ENCODE measurements around the gene CD28. TPM values are rescaled to one million over a fixed set of nuclear protein-coding genes. Genes with fewer than 3 reads are reported as not detected.

CD28 gene
- total RNA-seq, 5 donors from 2014 or later (not counting 1 experiment from before 2014, with no cell fraction given), result 112 to 154 (median 151) TPM

GRCh38 chr2:203683421-203683820, 23.0 kb upstream of the CD28 start:
- 75% methylated on average over 1 of the region's 4 CpGs for WGBS (ENCODE audit: insufficient coverage)
- H3K4me3 Mint-ChIP-seq, result no peak overlapping the region
- ChIA-PET CTCF (interaction anchor here (0.6 to 1.1 kb wide), 4 partner anchors 132 to 966 kb away, joined by 3 to 4 read pairs (median 3); no protein-coding TSS in a partner anchor), POLR2A (no interaction called here)
- peaks cover 29 to 43% (median 32%) of the 10 kb centered on the region in 3 donors for H3K4me1 Mint-ChIP-seq
- no peaks in the 10 kb centered on the region for H3K9me3 Mint-ChIP-seq
- no peak overlapping the region for H3K27ac ChIP-seq (ENCODE audit: low read length)
- H3K36me3 Mint-ChIP-seq, result peaks cover 4% of the 10 kb centered on the region
- DNase-seq, result no peak
- H3K9me3 ChIP-seq, result no peaks in the 10 kb centered on the region
- H3K27ac Mint-ChIP-seq, result no peak overlapping the region
- no peaks in the 10 kb centered on the region for H3K27me3 Mint-ChIP-seq
- H3K36me3 ChIP-seq (ENCODE audit: control insufficient read depth in 2 of 2, extremely low read depth in 1 of 2, insufficient read depth in 1 of 2, low read length in 1 of 2), result no peaks in the 10 kb centered on the region
- H3K4me3 ChIP-seq (ENCODE audit: control insufficient read depth in 1 of 2, extremely low read depth in 1 of 2, low read length in 1 of 2), result no peak overlapping the region
- ATAC-seq (replicated peaks in 1 of 4), result no peak
- H3K4me1 ChIP-seq (ENCODE audit: control insufficient read depth in 1 of 2, extremely low read depth in 1 of 2, insufficient read depth in 2 of 2, low read length in 2 of 2), result peaks cover 6% of the 10 kb centered on the region in 2 experiments
- no peaks in the 10 kb centered on the region for H3K27me3 ChIP-seq (replicated peaks in 1 of 2; ENCODE audit: control insufficient read depth in 2 of 2, extremely low read depth in 1 of 2, insufficient read depth in 2 of 2, low read length in 1 of 2)

- CTCF ChIA-PET, result interaction anchor here (0.6 to 1.1 kb wide), 3 partner anchors 131 to 967 kb away, joined by 3 read pairs; no protein-coding TSS in a partner anchor
- H3K27ac Mint-ChIP-seq, result no peak overlapping the region
- ATAC-seq (replicated peaks in 1 of 4), result no peak
Observed at GRCh38 chr2:203683932-203684556, 22.4 kb upstream of the CD28 start.

GRCh38 chr2:203685081-203685621, 21.3 kb upstream of the CD28 start:
- H3K27me3 ChIP-seq (replicated peaks in 1 of 2; ENCODE audit: control insufficient read depth in 2 of 2, extremely low read depth in 1 of 2, insufficient read depth in 2 of 2, low read length in 1 of 2), result no peaks in the 10 kb centered on the region
- WGBS (ENCODE audit: insufficient coverage), result 100% methylated on average over 1 of the region's 5 CpGs

More at GRCh38 chr2:203683932-203684556, 22.4 kb upstream of the CD28 start:
- DNase-seq, result no peak
- H3K9me3 Mint-ChIP-seq, result no peaks in the 10 kb centered on the region
- POLR2A ChIA-PET, result no interaction called here
- H3K4me3 ChIP-seq (ENCODE audit: control insufficient read depth in 1 of 2, extremely low read depth in 1 of 2, low read length in 1 of 2), result no peak overlapping the region
- no peak overlapping the region for H3K27ac ChIP-seq (ENCODE audit: low read length)
- H3K27me3 ChIP-seq (replicated peaks in 1 of 2; ENCODE audit: control insufficient read depth in 2 of 2, extremely low read depth in 1 of 2, insufficient read depth in 2 of 2, low read length in 1 of 2), result no peaks in the 10 kb centered on the region
- H3K27me3 Mint-ChIP-seq, result no peaks in the 10 kb centered on the region
- H3K9me3 ChIP-seq, result no peaks in the 10 kb centered on the region
- H3K4me1 Mint-ChIP-seq, result peaks cover 27 to 37% (median 28%) of the 10 kb centered on the region in 3 donors
- H3K4me3 Mint-ChIP-seq, result no peak overlapping the region
- peaks cover 6% of the 10 kb centered on the region in 2 experiments for H3K4me1 ChIP-seq (ENCODE audit: control insufficient read depth in 1 of 2, extremely low read depth in 1 of 2, insufficient read depth in 2 of 2, low read length in 2 of 2)
- WGBS (ENCODE audit: insufficient coverage), result no CpG with 5 or more reads among the region's 1 CpG
- H3K36me3 Mint-ChIP-seq, result peaks cover 4% of the 10 kb centered on the region
- no peaks in the 10 kb centered on the region for H3K36me3 ChIP-seq (ENCODE audit: control insufficient read depth in 2 of 2, extremely low read depth in 1 of 2, insufficient read depth in 1 of 2, low read length in 1 of 2)

GRCh38 chr2:203685789-203686420, 20.5 kb upstream of the CD28 start:
- H3K4me1 Mint-ChIP-seq, result peaks cover 28 to 31% (median 30%) of the 10 kb centered on the region in 3 donors
- no peaks in the 10 kb centered on the region for H3K36me3 ChIP-seq (ENCODE audit: control insufficient read depth in 2 of 2, extremely low read depth in 1 of 2, insufficient read depth in 1 of 2, low read length in 1 of 2)
- DNase-seq, result no peak
- H3K27me3 Mint-ChIP-seq, result no peaks in the 10 kb centered on the region
- WGBS (ENCODE audit: insufficient coverage), result 88% methylated on average over 1 of the region's 4 CpGs
- H3K27ac ChIP-seq (ENCODE audit: low read length), result no peak overlapping the region
- no peak overlapping the region for H3K27ac Mint-ChIP-seq
- H3K36me3 Mint-ChIP-seq, result peaks cover 4% of the 10 kb centered on the region
- no peak overlapping the region for H3K4me3 Mint-ChIP-seq
- no peaks in the 10 kb centered on the region for H3K9me3 Mint-ChIP-seq
- H3K4me1 ChIP-seq (ENCODE audit: control insufficient read depth in 1 of 2, extremely low read depth in 1 of 2, insufficient read depth in 2 of 2, low read length in 2 of 2), result peaks cover 3 to 17% of the 10 kb centered on the region in 2 experiments
- POLR2A ChIA-PET, result no interaction called here
- H3K4me3 ChIP-seq (ENCODE audit: control insufficient read depth in 1 of 2, extremely low read depth in 1 of 2, low read length in 1 of 2), result no peak overlapping the region
- no peaks in the 10 kb centered on the region for H3K27me3 ChIP-seq (replicated peaks in 1 of 2; ENCODE audit: control insufficient read depth in 2 of 2, extremely low read depth in 1 of 2, insufficient read depth in 2 of 2, low read length in 1 of 2)
- CTCF ChIA-PET, result interaction anchor here (0.6 to 0.7 kb wide), 2 partner anchors 8 to 9 kb away, joined by 3 read pairs; no protein-coding TSS in a partner anchor
- H3K9me3 ChIP-seq, result no peaks in the 10 kb centered on the region
- ATAC-seq (replicated peaks in 1 of 4), result no peak

More at GRCh38 chr2:203685081-203685621, 21.3 kb upstream of the CD28 start:
- no peaks in the 10 kb centered on the region for H3K36me3 ChIP-seq (ENCODE audit: control insufficient read depth in 2 of 2, extremely low read depth in 1 of 2, insufficient read depth in 1 of 2, low read length in 1 of 2)
- ChIA-PET POLR2A (no interaction called here), CTCF (no interaction called here)
- H3K9me3 Mint-ChIP-seq, result no peaks in the 10 kb centered on the region
- ATAC-seq (replicated peaks in 1 of 4), result no peak
- no peak overlapping the region for H3K4me3 ChIP-seq (ENCODE audit: control insufficient read depth in 1 of 2, extremely low read depth in 1 of 2, low read length in 1 of 2)
- peaks cover 5 to 9% of the 10 kb centered on the region in 2 experiments for H3K4me1 ChIP-seq (ENCODE audit: control insufficient read depth in 1 of 2, extremely low read depth in 1 of 2, insufficient read depth in 2 of 2, low read length in 2 of 2)
- no peaks in the 10 kb centered on the region for H3K27me3 Mint-ChIP-seq
- H3K4me3 Mint-ChIP-seq, result no peak overlapping the region
- no peak overlapping the region for H3K27ac ChIP-seq (ENCODE audit: low read length)
- H3K36me3 Mint-ChIP-seq, result peaks cover 4% of the 10 kb centered on the region
- peaks cover 32 to 34% (median 32%) of the 10 kb centered on the region in 3 donors for H3K4me1 Mint-ChIP-seq
- no peak overlapping the region for H3K27ac Mint-ChIP-seq
- DNase-seq, result no peak
- no peaks in the 10 kb centered on the region for H3K9me3 ChIP-seq

GRCh38 chr2:203687165-203687564, 19.3 kb upstream of the CD28 start:
- Histone ChIP-seq H3K4me1 (ENCODE audit: control insufficient read depth in 1 of 2, extremely low read depth in 1 of 2, insufficient read depth in 2 of 2, low read length in 2 of 2) (peaks cover 3 to 12% of the 10 kb centered on the region in 2 experiments), H3K4me3 (ENCODE audit: control insufficient read depth in 1 of 2, extremely low read depth in 1 of 2, low read length in 1 of 2) (no peak overlapping the region), H3K27ac (ENCODE audit: low read length) (no peak overlapping the region), H3K27me3 (replicated peaks in 1 of 2; ENCODE audit: control insufficient read depth in 2 of 2, extremely low read depth in 1 of 2, insufficient read depth in 2 of 2, low read length in 1 of 2) (no peaks in the 10 kb centered on the region), H3K36me3 (ENCODE audit: control insufficient read depth in 2 of 2, extremely low read depth in 1 of 2, insufficient read depth in 1 of 2, low read length in 1 of 2) (no peaks in the 10 kb centered on the region), H3K9me3 (no peaks in the 10 kb centered on the region)
- H3K27me3 Mint-ChIP-seq, result no peaks in the 10 kb centered on the region
- DNase-seq (no peak), ATAC-seq (replicated peaks in 1 of 4) (no peak)
- POLR2A ChIA-PET, result no interaction called here
- CTCF ChIA-PET, result no interaction called here
- peaks cover 4% of the 10 kb centered on the region for H3K36me3 Mint-ChIP-seq
- no peaks in the 10 kb centered on the region for H3K9me3 Mint-ChIP-seq
- WGBS (ENCODE audit: insufficient coverage), result no CpG with 5 or more reads among the region's 2 CpGs
- H3K4me1 Mint-ChIP-seq, result peaks cover 20 to 28% (median 23%) of the 10 kb centered on the region in 3 donors
- no peak overlapping the region for H3K4me3 Mint-ChIP-seq
- H3K27ac Mint-ChIP-seq, result no peak overlapping the region

GRCh38 chr2:203688798-203689197, 17.6 kb upstream of the CD28 start:
- H3K27ac Mint-ChIP-seq, result no peak overlapping the region
- H3K4me1 Mint-ChIP-seq, result peaks cover 16 to 22% (median 21%) of the 10 kb centered on the region in 3 donors
- ChIA-PET POLR2A (interaction anchor here in 1 of 2 donors (0.7 kb wide), 1 partner anchor 77 kb away, joined by 3 read pairs; no protein-coding TSS in a partner anchor), CTCF (no interaction called here)
- H3K36me3 ChIP-seq (ENCODE audit: control insufficient read depth in 2 of 2, extremely low read depth in 1 of 2, insufficient read depth in 1 of 2, low read length in 1 of 2), result no peaks in the 10 kb centered on the region
- no peak overlapping the region for H3K4me3 ChIP-seq (ENCODE audit: control insufficient read depth in 1 of 2, extremely low read depth in 1 of 2, low read length in 1 of 2)
- ATAC-seq (replicated peaks in 1 of 4) (no peak), DNase-seq (no peak)
- H3K27ac ChIP-seq (ENCODE audit: low read length), result no peak overlapping the region
- H3K36me3 Mint-ChIP-seq, result peaks cover 4% of the 10 kb centered on the region
- no peaks in the 10 kb centered on the region for H3K27me3 Mint-ChIP-seq
- H3K4me3 Mint-ChIP-seq, result no peak overlapping the region
- peaks cover 0 to 12% of the 10 kb centered on the region in 2 experiments for H3K4me1 ChIP-seq (ENCODE audit: control insufficient read depth in 1 of 2, extremely low read depth in 1 of 2, insufficient read depth in 2 of 2, low read length in 2 of 2)
- H3K9me3 ChIP-seq, result no peaks in the 10 kb centered on the region
- H3K9me3 Mint-ChIP-seq, result no peaks in the 10 kb centered on the region
- WGBS (ENCODE audit: insufficient coverage), result no CpG with 5 or more reads among the region's 4 CpGs
- no peaks in the 10 kb centered on the region for H3K27me3 ChIP-seq (replicated peaks in 1 of 2; ENCODE audit: control insufficient read depth in 2 of 2, extremely low read depth in 1 of 2, insufficient read depth in 2 of 2, low read length in 1 of 2)

Measured in T-cell (primary cell).